ENCODE data around the gene VSIG10L. TPM values are rescaled to one million over a fixed set of nuclear protein-coding genes. Genes with fewer than 3 reads are reported as not detected.

Gene VSIG10L
- total RNA-seq, 2 donors from 2014 or later = 0.78 to 1.3 TPM

DNA sequence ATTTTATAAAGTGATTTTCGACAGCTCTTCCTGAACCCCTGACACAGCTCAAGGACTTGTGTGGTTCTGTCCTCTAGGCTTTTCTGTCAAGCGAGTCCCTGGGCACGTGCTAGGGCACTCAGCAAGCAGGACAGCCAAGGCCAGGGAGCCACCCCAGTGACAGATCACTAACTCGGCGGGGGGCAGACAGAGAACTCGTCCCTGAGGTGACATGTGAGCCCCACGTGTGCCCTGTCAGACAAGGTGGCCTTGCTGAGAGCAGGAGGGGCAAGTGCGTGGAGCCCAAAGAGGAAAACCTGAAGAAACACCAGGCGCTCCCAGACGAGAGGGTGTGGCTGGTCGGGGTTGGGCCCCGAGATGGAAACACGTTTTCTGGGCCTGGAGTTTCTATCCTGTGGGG lies 19.3 kb upstream of the VSIG10L start:
- Histone ChIP-seq H3K4me1 (peaks cover 35% of the 10 kb centered on the region), H3K9me3 (no peaks in the 10 kb centered on the region), H3K4me3 (no peak overlapping the region), H3K27me3 (no peaks in the 10 kb centered on the region), H3K27ac (no peak overlapping the region), H3K36me3 (replicated peaks in 1 of 2; ENCODE audit: insufficient read depth in 1 of 2, low read depth in 2 of 2) (no peaks in the 10 kb centered on the region)
- no peak for DNase-seq
- 87 to 88% methylated on average over 13 of the region's 13 CpGs for WGBS, 2 donors
- no peak for ATAC-seq
- TF ChIP-seq POLR2A (IDR thresholded peaks at IDR 0.05) = no peak
- TF ChIP-seq, protein P1, sequence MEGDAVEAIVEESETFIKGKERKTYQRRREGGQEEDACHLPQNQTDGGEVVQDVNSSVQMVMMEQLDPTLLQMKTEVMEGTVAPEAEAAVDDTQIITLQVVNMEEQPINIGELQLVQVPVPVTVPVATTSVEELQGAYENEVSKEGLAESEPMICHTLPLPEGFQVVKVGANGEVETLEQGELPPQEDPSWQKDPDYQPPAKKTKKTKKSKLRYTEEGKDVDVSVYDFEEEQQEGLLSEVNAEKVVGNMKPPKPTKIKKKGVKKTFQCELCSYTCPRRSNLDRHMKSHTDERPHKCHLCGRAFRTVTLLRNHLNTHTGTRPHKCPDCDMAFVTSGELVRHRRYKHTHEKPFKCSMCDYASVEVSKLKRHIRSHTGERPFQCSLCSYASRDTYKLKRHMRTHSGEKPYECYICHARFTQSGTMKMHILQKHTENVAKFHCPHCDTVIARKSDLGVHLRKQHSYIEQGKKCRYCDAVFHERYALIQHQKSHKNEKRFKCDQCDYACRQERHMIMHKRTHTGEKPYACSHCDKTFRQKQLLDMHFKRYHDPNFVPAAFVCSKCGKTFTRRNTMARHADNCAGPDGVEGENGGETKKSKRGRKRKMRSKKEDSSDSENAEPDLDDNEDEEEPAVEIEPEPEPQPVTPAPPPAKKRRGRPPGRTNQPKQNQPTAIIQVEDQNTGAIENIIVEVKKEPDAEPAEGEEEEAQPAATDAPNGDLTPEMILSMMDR (IDR thresholded peaks at IDR 0.05) = no peak
- intact Hi-C loops (cut with DNase I) = no loop called here

GRCh38 chr19:51359294-51359693 lies 17.4 kb upstream of the VSIG10L start:
- no peaks in the 10 kb centered on the region for H3K36me3 ChIP-seq (replicated peaks in 1 of 2; ENCODE audit: insufficient read depth in 1 of 2, low read depth in 2 of 2)
- H3K4me3 ChIP-seq = no peak overlapping the region
- no peaks in the 10 kb centered on the region for H3K9me3 ChIP-seq
- H3K27ac ChIP-seq = no peak overlapping the region
- DNase-seq (no peak), ATAC-seq (no peak)
- TF ChIP-seq, protein P1 (IDR thresholded peaks at IDR 0.05) = no peak
- no peak for TF ChIP-seq POLR2A (IDR thresholded peaks at IDR 0.05)
- intact Hi-C loops (cut with DNase I) = no loop called here
- 94 to 99% methylated on average over 4 of the region's 4 CpGs for WGBS, 2 donors
- no peaks in the 10 kb centered on the region for H3K27me3 ChIP-seq
- H3K4me1 ChIP-seq = peaks cover 20% of the 10 kb centered on the region

DNA sequence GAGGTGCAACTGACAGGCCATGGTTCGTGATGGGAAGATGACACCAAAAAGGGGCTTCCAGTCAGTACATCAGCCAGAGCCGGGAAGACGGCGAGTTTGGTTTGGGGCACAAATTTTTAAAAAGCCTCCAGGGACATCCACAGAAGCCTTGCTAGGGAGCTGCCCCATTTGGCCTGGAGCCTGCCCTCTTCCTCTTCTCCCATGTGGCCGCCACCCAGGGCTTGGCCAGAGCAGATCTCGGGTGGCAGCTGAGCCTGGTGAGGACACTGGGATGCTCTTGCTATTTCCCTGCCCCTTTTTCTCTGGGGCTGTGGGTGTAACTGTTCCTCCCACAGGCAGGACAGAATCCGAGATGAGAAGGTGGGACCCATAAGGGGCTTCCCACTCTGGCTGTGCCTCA lies 16.0 kb upstream of the VSIG10L start:
- Histone ChIP-seq H3K9me3 (no peaks in the 10 kb centered on the region), H3K36me3 (replicated peaks in 1 of 2; ENCODE audit: insufficient read depth in 1 of 2, low read depth in 2 of 2) (no peaks in the 10 kb centered on the region), H3K27ac (no peak overlapping the region), H3K4me3 (no peak overlapping the region), H3K4me1 (peaks cover 9% of the 10 kb centered on the region), H3K27me3 (no peaks in the 10 kb centered on the region)
- TF ChIP-seq, protein P1 (IDR thresholded peaks at IDR 0.05) = no peak
- no peak for TF ChIP-seq POLR2A (IDR thresholded peaks at IDR 0.05)
- ATAC-seq = no peak
- DNase-seq = no peak
- intact Hi-C loops (cut with DNase I) = no loop called here
- 93 to 98% methylated on average over 7 of the region's 7 CpGs for WGBS, 2 donors

DNA sequence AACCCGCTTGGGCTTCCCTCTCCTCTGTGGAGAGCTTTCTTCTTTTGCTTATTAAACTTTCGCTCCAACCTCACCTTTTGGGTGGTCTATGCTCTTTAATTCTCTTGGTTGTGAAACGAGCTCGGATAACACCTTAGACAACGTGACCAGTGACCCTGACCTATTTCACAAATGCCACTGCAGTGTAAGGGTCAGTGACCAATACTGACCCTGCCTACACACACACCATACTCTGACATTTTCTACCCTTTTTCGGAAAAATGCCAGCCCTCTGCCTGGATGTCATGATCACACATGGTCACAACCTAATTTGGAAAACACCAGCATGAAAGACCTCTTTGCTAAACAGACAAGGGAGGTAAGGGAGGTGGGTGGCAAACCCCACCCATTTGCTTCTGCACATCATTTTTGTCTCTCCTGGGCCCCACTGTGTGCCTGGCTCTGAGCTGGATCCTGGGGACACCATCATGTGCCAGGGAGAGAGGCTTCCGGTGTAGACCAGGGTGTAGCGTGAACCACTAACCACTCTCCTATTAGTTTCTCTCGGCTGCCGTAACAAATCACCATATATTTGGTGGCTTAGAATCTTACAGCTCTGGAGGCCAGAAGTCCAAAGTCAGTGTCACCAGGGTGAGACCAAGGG lies 14.3 kb upstream of the VSIG10L start:
- WGBS, 2 donors = 91 to 94% methylated on average over 10 of the region's 10 CpGs
- H3K36me3 ChIP-seq (replicated peaks in 1 of 2; ENCODE audit: insufficient read depth in 1 of 2, low read depth in 2 of 2) = no peaks in the 10 kb centered on the region
- no peak overlapping the region for H3K27ac ChIP-seq
- TF ChIP-seq POLR2A (IDR thresholded peaks at IDR 0.05) = no peak
- TF ChIP-seq, protein P1 (IDR thresholded peaks at IDR 0.05) = no peak
- DNase-seq (no peak), ATAC-seq (no peak)
- no peak overlapping the region for H3K4me3 ChIP-seq
- no peaks in the 10 kb centered on the region for H3K27me3 ChIP-seq
- no peaks in the 10 kb centered on the region for H3K4me1 ChIP-seq
- intact Hi-C loops (cut with DNase I) = no loop called here
- no peaks in the 10 kb centered on the region for H3K9me3 ChIP-seq

DNA sequence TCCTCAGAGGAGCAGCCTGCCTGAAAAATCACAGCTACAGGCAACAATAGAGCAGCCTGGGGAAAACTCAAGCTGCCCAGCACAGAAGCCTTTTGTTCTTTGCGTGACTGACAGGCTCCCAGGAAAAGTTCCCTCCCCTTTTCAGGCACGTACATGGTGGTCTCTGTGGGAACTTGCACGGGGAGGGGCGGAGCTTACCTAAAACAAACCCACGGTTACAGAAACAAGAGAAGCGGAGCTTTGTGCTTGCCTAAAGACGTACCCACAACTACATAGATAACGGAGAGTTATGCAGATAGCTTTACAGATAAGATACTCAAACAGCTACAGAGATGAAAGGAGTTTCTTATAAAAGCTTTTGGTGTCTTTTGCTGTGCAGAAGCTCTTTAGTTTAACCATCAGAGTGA lies 12.8 kb upstream of the VSIG10L start:
- Histone ChIP-seq H3K27me3 (no peaks in the 10 kb centered on the region), H3K9me3 (no peaks in the 10 kb centered on the region), H3K27ac (no peak overlapping the region), H3K4me1 (no peaks in the 10 kb centered on the region), H3K36me3 (replicated peaks in 1 of 2; ENCODE audit: insufficient read depth in 1 of 2, low read depth in 2 of 2) (peaks cover 0 to 2% of the 10 kb centered on the region in 2 donors), H3K4me3 (no peak overlapping the region)
- DNase-seq (no peak), ATAC-seq (no peak)
- 44 to 45% methylated on average over 8 of the region's 8 CpGs for WGBS, 2 donors
- intact Hi-C loops (cut with DNase I) = no loop called here
- no peak for TF ChIP-seq POLR2A (IDR thresholded peaks at IDR 0.05)
- TF ChIP-seq, protein P1 (IDR thresholded peaks at IDR 0.05) = no peak

Measured in body of pancreas (tissue), 4 donors.